Mammary epithelial cell (primary cell): ENCODE data around the gene UVRAG.

ENCODE experiments used
- EZH2 ChIP-seq: IDR thresholded peaks from 2 replicates; pipeline ENCODE4 v1.6.1; 2012; ENCODE audit warnings: low read length, inconsistent platforms, borderline replicate concordance
- TF ChIP-seq, protein P1 (sequence below), 2 donors: IDR thresholded peaks in 1 of 2; conservative IDR thresholded peaks in 1 of 2; 2 replicates each; pipeline ENCODE4 v1.5.1; 2011 to 2012; ENCODE audit warnings: inconsistent platforms in 2 of 2, low read length in 2 of 2, mild to moderate bottlenecking in 2 of 2, control low read depth in 1 of 2, low read depth in 1 of 2; ENCODE audit not compliant: insufficient read depth in 1 of 2; ENCODE audit errors: extremely low read depth in 1 of 2

- TF ChIP-seq, protein P1, sequence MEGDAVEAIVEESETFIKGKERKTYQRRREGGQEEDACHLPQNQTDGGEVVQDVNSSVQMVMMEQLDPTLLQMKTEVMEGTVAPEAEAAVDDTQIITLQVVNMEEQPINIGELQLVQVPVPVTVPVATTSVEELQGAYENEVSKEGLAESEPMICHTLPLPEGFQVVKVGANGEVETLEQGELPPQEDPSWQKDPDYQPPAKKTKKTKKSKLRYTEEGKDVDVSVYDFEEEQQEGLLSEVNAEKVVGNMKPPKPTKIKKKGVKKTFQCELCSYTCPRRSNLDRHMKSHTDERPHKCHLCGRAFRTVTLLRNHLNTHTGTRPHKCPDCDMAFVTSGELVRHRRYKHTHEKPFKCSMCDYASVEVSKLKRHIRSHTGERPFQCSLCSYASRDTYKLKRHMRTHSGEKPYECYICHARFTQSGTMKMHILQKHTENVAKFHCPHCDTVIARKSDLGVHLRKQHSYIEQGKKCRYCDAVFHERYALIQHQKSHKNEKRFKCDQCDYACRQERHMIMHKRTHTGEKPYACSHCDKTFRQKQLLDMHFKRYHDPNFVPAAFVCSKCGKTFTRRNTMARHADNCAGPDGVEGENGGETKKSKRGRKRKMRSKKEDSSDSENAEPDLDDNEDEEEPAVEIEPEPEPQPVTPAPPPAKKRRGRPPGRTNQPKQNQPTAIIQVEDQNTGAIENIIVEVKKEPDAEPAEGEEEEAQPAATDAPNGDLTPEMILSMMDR (conservative IDR thresholded peaks at IDR 0.05 in 1 of 2, IDR thresholded peaks at IDR 0.05 in 1 of 2; ENCODE audit: extremely low read depth in 1 of 2, insufficient read depth in 1 of 2, low read depth in 1 of 2, low read length in 2 of 2): no peak
- TF ChIP-seq EZH2: no peak
Observed at GRCh38 chr11:75903276-75903675, 88.3 kb downstream of the UVRAG start.
